Ishikawa (cell line): ENCODE results near the gene ZFP91.

Experiments used
- CEBPB ChIP-seq: IDR thresholded peaks from 2 replicates; pipeline ENCODE4 v1.6.1; 2012
- CREB1 ChIP-seq: IDR thresholded peaks from 2 replicates; pipeline ENCODE4 v1.6.1; 2012; ENCODE audit warnings: low read depth
- EGR1 ChIP-seq: IDR thresholded peaks from 2 replicates; pipeline ENCODE4 v1.6.1; 2012
- EP300 ChIP-seq: IDR thresholded peaks from 2 replicates; pipeline ENCODE4 v1.6.1; 2012; ENCODE audit warnings: borderline replicate concordance
- FOXM1 ChIP-seq: IDR thresholded peaks from 2 replicates; pipeline ENCODE4 v1.6.1; 2012; ENCODE audit warnings: low read depth, borderline replicate concordance
- NFIC ChIP-seq: IDR thresholded peaks from 2 replicates; pipeline ENCODE4 v1.6.1; 2012
- RAD21 ChIP-seq: IDR thresholded peaks from 2 replicates; pipeline ENCODE4 v1.6.1; 2012; ENCODE audit warnings: low read depth
- TAF1 ChIP-seq: IDR thresholded peaks from 2 replicates; pipeline ENCODE4 v1.6.1; 2012; ENCODE audit warnings: low read depth, mild to moderate bottlenecking
- TCF12 ChIP-seq: IDR thresholded peaks from 2 replicates; pipeline ENCODE4 v1.6.1; 2012; ENCODE audit warnings: low read depth
- TEAD4 ChIP-seq: IDR thresholded peaks from 2 replicates; pipeline ENCODE4 v1.6.1; 2012
- YY1 ChIP-seq: IDR thresholded peaks from 2 replicates; pipeline ENCODE4 v1.6.1; 2012; ENCODE audit warnings: low read depth
- ZBTB7A ChIP-seq: IDR thresholded peaks from 2 replicates; pipeline ENCODE4 v1.6.1; 2012; ENCODE audit warnings: low read depth
- TF ChIP-seq, protein P1 (sequence below): IDR thresholded peaks from 2 replicates; pipeline ENCODE4 v1.6.1; 2012; ENCODE audit warnings: low read depth, mild to moderate bottlenecking
- TF ChIP-seq, protein P2 (sequence below): IDR thresholded peaks from 2 replicates; pipeline ENCODE4 v1.6.1; 2012
- TF ChIP-seq, protein P3 (sequence below): IDR thresholded peaks from 2 replicates; pipeline ENCODE4 v1.6.1; 2012

The ZFP91 gene

DNA sequence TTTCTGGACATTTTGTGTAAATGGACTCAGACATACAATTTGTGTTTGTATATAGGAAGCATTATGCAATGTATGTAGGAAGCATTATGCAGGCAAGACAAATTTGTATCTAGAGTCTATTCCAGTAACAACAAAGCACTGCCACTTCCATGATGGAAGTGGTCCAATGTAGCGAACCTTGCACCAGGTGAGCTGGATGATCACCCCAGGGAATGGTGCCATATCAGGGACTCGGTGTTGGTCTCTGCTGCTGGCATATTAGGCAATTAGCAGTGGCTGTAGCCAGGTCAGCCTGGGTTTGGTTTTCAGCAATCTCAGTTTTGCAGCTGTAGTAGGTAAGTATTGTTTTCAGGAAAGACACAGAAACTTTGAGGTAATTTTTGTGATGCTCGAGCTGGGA, 12.8 kb downstream of the ZFP91 start:
- TF ChIP-seq CREB1: no peak
- no peak for TF ChIP-seq EGR1
- TF ChIP-seq EP300: no peak
- no peak for TF ChIP-seq ZBTB7A
- TF ChIP-seq, protein P1, sequence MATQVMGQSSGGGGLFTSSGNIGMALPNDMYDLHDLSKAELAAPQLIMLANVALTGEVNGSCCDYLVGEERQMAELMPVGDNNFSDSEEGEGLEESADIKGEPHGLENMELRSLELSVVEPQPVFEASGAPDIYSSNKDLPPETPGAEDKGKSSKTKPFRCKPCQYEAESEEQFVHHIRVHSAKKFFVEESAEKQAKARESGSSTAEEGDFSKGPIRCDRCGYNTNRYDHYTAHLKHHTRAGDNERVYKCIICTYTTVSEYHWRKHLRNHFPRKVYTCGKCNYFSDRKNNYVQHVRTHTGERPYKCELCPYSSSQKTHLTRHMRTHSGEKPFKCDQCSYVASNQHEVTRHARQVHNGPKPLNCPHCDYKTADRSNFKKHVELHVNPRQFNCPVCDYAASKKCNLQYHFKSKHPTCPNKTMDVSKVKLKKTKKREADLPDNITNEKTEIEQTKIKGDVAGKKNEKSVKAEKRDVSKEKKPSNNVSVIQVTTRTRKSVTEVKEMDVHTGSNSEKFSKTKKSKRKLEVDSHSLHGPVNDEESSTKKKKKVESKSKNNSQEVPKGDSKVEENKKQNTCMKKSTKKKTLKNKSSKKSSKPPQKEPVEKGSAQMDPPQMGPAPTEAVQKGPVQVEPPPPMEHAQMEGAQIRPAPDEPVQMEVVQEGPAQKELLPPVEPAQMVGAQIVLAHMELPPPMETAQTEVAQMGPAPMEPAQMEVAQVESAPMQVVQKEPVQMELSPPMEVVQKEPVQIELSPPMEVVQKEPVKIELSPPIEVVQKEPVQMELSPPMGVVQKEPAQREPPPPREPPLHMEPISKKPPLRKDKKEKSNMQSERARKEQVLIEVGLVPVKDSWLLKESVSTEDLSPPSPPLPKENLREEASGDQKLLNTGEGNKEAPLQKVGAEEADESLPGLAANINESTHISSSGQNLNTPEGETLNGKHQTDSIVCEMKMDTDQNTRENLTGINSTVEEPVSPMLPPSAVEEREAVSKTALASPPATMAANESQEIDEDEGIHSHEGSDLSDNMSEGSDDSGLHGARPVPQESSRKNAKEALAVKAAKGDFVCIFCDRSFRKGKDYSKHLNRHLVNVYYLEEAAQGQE: no peak
- TF ChIP-seq NFIC: no peak
- TF ChIP-seq, protein P2, sequence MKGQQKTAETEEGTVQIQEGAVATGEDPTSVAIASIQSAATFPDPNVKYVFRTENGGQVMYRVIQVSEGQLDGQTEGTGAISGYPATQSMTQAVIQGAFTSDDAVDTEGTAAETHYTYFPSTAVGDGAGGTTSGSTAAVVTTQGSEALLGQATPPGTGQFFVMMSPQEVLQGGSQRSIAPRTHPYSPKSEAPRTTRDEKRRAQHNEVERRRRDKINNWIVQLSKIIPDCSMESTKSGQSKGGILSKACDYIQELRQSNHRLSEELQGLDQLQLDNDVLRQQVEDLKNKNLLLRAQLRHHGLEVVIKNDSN: no peak
- no peak for TF ChIP-seq TAF1
- no peak for TF ChIP-seq FOXM1
- TF ChIP-seq, protein P3, sequence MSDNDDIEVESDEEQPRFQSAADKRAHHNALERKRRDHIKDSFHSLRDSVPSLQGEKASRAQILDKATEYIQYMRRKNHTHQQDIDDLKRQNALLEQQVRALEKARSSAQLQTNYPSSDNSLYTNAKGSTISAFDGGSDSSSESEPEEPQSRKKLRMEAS: no peak
- TF ChIP-seq TEAD4: no peak
- no peak for TF ChIP-seq TCF12
- TF ChIP-seq RAD21: no peak
- no peak for TF ChIP-seq CEBPB
- TF ChIP-seq YY1: no peak

DNA sequence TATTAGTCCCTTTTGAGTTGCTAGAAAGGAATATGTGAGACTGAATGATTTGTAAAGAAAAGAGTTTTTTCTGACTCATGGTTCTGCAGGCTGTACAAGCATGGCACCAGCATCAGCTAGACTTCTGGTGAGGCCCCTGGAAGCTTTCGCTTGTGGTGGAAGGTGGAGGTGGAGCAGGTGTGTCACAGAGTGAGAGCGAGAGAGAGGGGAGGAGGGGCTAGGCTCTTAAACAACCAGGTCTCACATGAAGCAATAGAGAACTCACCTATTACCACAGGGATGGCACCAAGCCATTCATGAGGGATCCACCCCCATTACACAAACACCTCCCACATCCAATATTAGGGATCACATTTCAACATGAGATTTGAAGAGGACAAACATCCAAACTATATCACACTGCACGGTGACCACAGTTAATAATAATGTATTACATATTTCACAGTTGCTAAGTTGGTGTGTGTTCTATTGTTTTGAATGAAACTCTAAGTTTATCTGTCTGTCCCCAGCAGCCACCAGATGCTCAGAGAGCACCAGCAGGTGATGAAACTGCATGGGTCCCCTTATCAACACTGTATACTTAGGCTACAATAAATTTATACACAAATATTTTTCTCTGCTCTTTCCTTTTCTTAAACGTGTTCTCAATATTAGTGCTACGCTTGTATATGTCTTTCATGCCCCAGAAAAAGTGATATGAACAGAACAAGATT, 14.1 kb downstream of the ZFP91 start:
- TF ChIP-seq FOXM1 (no peak), NFIC (no peak), TEAD4 (no peak), YY1 (no peak), EGR1 (no peak)

DNA sequence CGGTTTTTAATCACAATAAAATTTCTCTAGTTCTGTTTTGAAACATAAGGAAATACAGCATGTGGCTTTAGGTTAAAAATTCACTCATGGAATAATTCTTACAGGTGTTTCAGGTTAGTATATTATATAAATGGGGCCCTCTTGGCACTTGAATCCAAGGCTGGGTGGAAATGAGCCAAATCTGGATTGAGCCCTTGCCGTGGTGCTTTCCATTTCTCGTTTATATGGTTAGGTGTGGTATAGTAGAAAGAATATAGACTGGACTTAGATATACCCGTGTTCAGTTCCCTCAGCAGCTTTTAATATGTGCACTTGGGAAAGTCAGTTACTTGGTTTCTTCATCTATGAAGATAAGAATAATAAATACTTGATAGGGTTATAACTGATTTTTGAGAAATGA, 16.0 kb downstream of the ZFP91 start:
- TF ChIP-seq FOXM1 (no peak), TEAD4 (no peak), EGR1 (no peak), TCF12 (no peak), EP300 (no peak), RAD21 (no peak), CREB1 (no peak), YY1 (no peak), CEBPB (no peak), TAF1 (no peak), ZBTB7A (no peak), NFIC (no peak)
- TF ChIP-seq, protein P2: no peak
- TF ChIP-seq, protein P3: no peak
- TF ChIP-seq, protein P1: no peak

DNA sequence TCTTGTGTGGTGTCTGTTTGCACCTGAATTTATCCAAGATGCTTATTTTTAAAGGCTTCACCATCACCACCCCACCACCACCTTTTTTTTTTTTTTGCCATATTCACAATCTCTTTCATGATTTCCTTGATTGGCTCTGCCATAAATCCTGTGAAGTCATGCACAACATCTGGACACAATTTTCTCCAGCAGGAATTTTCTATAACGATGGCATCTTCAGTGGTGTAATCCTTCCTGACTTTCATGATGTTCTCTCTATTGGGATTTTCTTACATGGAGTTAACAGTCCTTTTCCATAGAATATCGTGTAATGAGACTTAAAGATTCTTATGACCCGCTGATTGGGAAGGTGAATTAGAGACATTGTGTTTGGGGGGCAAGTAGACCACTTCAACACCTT, 17.8 kb downstream of the ZFP91 start:
- TF ChIP-seq TAF1 (no peak), CEBPB (no peak), NFIC (no peak), YY1 (no peak), RAD21 (no peak), TCF12 (no peak), EGR1 (no peak), ZBTB7A (no peak), FOXM1 (no peak), EP300 (no peak), TEAD4 (no peak)
- TF ChIP-seq, protein P1: no peak
- TF ChIP-seq, protein P3: no peak
- TF ChIP-seq, protein P2: no peak
